H1 (cell line): ENCODE measurements around the gene FOSB. TPM values are rescaled to one million over a fixed set of nuclear protein-coding genes. Genes with fewer than 3 reads are reported as not detected.

Experiments used
- ATF2 ChIP-seq: IDR thresholded peaks from 2 replicates; pipeline ENCODE4 v1.6.1; 2012; ENCODE audit warnings: low read length, inconsistent platforms
- BACH1 ChIP-seq: IDR thresholded peaks from 2 replicates; pipeline ENCODE4 v1.6.1; 2012; ENCODE audit warnings: low read length, improper control_type of control experiment
- CBX5 ChIP-seq: fragments of 300-800, 300-1000 bp; sonication (generic); IDR thresholded peaks from 2 replicates; pipeline ENCODE4 v1.7.1; 2016; ENCODE audit warnings: antibody characterized with exemption, low read length, low read depth
- CEBPB ChIP-seq: IDR thresholded peaks from 2 replicates; pipeline ENCODE4 v1.6.1; 2012; ENCODE audit warnings: low read depth, low read length
- HDAC2 ChIP-seq, 2 experiments: fragments of 300-600 bp in 1 of 2; sonication (generic) in 1 of 2; IDR thresholded peaks; 2 replicates each; pipeline ENCODE4 v1.6.1; 2011 to 2012; ENCODE audit warnings: low read depth in 2 of 2, low read length in 2 of 2, mild to moderate bottlenecking in 2 of 2, moderate library complexity in 2 of 2, borderline replicate concordance in 1 of 2, inconsistent platforms in 1 of 2
- KDM4A ChIP-seq: IDR thresholded peaks from one replicate; pipeline ENCODE4 v1.7.1; 2012; ENCODE audit warnings: low read depth, mild to moderate bottlenecking, moderate library complexity, low read length, inconsistent platforms; ENCODE audit not compliant: severe bottlenecking
- RAD21 ChIP-seq, 2 experiments: IDR thresholded peaks in 1 of 2; conservative IDR thresholded peaks in 1 of 2; 2 replicates each; pipeline ENCODE4 v1.6.1; 2011; ENCODE audit warnings: low read depth in 2 of 2, low read length in 2 of 2, improper control_type of control experiment in 1 of 2, inconsistent platforms in 1 of 2, mild to moderate bottlenecking in 1 of 2, moderate library complexity in 1 of 2
- SAP30 ChIP-seq: fragments of 300-600 bp; sonication (generic); IDR thresholded peaks from 2 replicates; pipeline ENCODE4 v1.7.1; 2012; ENCODE audit warnings: low read length, moderate library complexity, mild to moderate bottlenecking, inconsistent platforms; ENCODE audit not compliant: insufficient read depth, insufficient replicate concordance
- SIN3A ChIP-seq, 2 experiments: IDR thresholded peaks in 1 of 2; conservative IDR thresholded peaks in 1 of 2; 2 replicates each; pipeline ENCODE4 v1.6.1; 2011 to 2012; ENCODE audit warnings: low read length in 2 of 2, improper control_type of control experiment in 1 of 2, low read depth in 1 of 2, mild to moderate bottlenecking in 1 of 2
- polyA plus RNA-seq, 7 experiments: library from polyadenylated mRNA; depleted of rRNA in 3 of 7; stranded (reverse) in 5 of 7; unstranded in 2 of 7; fragments of >200 nt in 5 of 7; fragments of 200-250 nt in 2 of 7; gene quantifications; 1 replicate in 5 of 7; 2 replicates in 1 of 7; 4 replicates in 1 of 7; pipeline versions ENCODE4 v1.2.1 to v1.2.3, GENCODE V29; 2011 to 2013; ENCODE audit warnings: missing spikeins in 2 of 7, mixed read lengths in 2 of 7
- total RNA-seq: library from RNA; stranded (reverse); fragmentation: NEBNext Ultra II Directional; extraction: Animal tissue kit (Norgen Biotek cat#: 25700); gene quantifications from 2 replicates; pipeline ENCODE4 v1.2.1, GENCODE V29; 2021

Gene FOSB
- total and polyA plus RNA-seq, 2 of the 8 experiments (the other 6 are each of a cell fraction or from before 2014, with no cell fraction given): 0.44 to 2.7 TPM

GRCh38 chr19:45496349-45496953 is 28.7 kb downstream of the FOSB start (continued):
- TF ChIP-seq RAD21 (IDR thresholded peaks at IDR 0.05 in 1 of 2, conservative IDR thresholded peaks at IDR 0.05 in 1 of 2; ENCODE audit: low read depth in 2 of 2, low read length in 2 of 2): no peak
- peak; percentile 97 to 98 for TF ChIP-seq SIN3A (conservative IDR thresholded peaks at IDR 0.05 in 1 of 2, IDR thresholded peaks at IDR 0.05 in 1 of 2; ENCODE audit: low read depth in 1 of 2, low read length in 2 of 2)
- TF ChIP-seq HDAC2 (IDR thresholded peaks at IDR 0.05; ENCODE audit: borderline replicate concordance in 1 of 2, low read depth in 2 of 2, low read length in 2 of 2): peak in 1 of 2 experiments; percentile 97; a peak in 2 of 4 replicates
- TF ChIP-seq CEBPB: no peak
- 0 out of 2 replicates have a peak, but pooled peaks have one; percentile 3 for TF ChIP-seq BACH1
- TF ChIP-seq SAP30: no peak
- TF ChIP-seq ATF2: 0 out of 2 replicates have a peak, but pooled peaks have one; percentile 32
- no peak for TF ChIP-seq CBX5
- peak; percentile 72 for TF ChIP-seq KDM4A
